HG03039 (cell line): ENCODE measurements around the gene ZMYM2.

Experiments used
- ATAC-seq: cut with Tn5 transposase; IDR thresholded peaks from one replicate; pipeline ENCODE4 v1.9.1; 2021; ENCODE audit warnings: mild to moderate bottlenecking, moderate library complexity; ENCODE audit not compliant: unreplicated experiment

Gene ZMYM2

DNA sequence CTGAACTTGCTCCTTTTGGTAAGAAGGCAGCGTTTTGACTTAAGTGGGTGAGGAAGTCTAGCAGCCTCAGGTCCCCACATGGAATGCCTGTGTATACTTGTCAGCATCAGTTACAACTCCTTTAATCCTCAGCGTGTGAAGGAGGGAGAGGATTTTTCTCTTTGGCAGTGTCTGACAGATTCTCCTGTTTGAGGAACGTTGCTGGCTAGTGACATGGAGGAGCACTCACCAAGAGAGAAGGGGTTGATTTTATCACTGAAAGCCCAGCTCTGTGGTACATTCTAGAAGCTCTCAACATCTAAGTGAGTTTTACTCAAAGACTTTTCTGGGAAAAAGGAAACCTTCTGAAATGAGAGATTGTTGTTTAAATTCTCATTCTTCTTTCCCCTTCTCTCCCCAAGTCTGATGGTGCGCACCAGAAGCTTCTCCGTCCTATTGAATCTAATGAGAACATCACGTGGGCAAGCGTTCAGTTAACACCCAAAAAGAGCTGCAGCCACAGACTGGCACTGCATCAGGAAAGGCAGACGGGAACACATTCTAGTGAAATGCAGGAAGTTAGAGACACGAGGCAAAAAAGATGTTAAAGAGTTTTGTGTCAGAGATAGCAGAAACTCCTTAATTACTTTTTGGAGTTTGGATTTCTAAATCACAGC, 144.1 kb downstream of the ZMYM2 start:
- no peak for ATAC-seq

GRCh38 chr13:20105161-20105689, 146.7 kb downstream of the ZMYM2 start:
- ATAC-seq, result no peak

- ATAC-seq, result no peak
These were observed 148.2 kb downstream of the ZMYM2 start for GRCh38 chr13:20106742-20107141.

DNA sequence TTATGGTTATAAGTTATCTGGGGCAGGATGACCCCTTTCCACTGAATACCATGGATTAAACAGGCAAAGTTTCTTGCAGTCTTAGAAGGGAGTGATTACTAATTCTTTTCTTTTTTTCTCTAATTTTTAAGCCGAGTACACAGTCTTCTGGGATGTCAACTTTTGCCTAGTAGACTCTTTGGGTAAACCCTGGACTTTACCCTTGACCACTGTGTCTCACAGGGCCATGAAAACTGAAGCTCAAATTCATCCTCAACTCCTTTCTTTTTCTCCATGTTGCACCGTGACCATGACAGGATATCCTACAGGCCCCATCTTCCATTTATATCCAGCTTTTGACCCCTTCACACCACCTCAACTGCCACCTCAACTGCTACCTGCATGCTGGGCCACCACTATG, 150.5 kb downstream of the ZMYM2 start:
- no peak for ATAC-seq

DNA sequence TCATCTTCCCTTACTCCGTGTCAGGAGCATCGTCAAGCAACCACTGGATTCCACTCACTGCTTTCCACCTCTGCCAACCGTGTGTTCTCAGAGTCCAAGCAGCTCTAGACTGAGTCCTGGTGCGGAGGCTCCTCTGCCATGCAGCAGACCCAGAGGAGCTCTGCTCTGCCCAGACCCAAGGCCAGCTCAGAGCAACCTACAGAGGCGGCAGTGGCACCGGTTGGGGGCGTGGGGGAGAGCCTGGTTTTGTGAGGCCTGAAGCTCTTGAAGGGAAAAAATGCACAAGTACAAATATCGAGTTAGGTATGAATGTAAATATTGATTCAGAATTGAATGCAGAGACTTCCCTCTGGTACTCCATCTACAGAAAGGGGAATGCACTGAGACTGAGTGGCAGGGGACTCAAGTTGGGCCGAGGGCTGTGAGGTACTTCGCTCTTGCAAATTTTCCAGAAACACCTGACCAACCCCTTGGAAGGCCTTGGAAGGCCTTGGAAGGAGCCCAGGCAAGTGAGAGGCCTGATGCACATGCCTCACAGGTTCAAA, 155.6 kb downstream of the ZMYM2 start:
- no peak for ATAC-seq

GRCh38 chr13:20116213-20116612, 157.7 kb downstream of the ZMYM2 start:
- no peak for ATAC-seq

- no peak for ATAC-seq
These were observed 160.0 kb downstream of the ZMYM2 start for GRCh38 chr13:20118268-20119140.

GRCh38 chr13:20119960-20120359, 161.4 kb downstream of the ZMYM2 start:
- ATAC-seq, result no peak

DNA sequence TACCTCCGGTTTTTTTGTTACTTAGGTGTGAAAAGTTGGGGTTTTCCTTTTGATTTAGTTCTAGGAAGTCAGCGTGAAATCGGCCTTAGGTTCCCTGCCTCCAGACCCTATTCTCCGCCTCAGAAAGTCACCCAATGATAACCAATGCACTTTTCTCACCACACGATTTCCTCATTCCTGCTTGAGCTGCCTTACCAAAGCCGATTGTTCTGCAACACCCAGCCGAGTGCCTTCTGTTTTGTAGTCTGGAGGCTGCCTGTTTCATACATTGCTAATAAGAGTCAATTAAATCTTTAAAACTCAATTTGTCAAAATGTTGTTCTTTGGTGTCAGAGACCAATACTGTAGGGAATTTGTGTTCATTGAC, 162.6 kb downstream of the ZMYM2 start:
- no peak for ATAC-seq

DNA sequence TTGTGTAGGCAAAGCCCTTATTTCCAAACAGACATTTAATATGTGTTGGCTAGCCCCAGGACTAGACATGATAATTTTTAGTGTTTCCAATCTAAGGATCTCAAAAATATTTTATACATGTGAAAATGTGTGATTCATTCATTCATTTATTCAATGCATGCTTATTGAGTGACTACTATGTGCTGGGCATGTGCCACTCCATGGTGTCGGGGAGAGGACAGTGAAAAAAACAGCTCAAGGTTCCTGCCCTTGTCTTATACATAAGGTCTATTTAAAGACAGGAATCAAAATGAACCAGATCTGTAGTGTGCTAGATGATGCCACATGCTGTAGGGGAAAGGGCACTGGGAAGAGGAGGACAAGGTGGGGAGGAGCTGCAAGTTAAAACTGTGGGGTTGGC, 165.8 kb downstream of the ZMYM2 start:
- ATAC-seq, result no peak

DNA sequence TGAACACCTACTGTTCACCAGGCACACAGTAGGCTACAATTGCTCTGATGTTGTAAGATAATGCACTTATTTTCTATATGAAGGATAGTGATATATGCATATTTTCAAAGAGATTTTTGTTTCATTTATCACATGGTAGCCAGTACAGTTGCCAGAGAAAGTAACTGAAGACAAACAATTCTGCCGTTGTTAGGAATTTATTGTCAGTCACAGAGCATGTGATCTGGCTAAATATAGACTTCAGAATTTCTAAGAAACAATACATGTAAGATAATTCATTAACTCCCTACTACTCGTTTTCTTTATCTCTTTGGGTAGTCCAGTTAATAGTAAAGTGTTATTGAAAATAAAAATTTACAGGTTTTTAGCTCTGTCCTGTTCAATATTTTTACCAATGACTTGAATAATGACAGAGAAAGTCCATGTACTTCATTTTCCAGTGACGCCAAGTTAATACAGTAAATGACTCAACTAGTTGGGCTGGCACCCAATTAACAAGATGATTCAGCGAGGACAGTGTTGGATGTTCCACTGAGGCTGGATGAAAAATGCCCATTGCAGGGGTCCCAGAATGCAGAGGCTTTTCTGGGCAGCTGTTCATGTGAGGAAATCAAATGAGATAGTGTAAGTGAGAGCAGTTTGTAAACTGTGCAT, 166.7 kb downstream of the ZMYM2 start:
- no peak for ATAC-seq

DNA sequence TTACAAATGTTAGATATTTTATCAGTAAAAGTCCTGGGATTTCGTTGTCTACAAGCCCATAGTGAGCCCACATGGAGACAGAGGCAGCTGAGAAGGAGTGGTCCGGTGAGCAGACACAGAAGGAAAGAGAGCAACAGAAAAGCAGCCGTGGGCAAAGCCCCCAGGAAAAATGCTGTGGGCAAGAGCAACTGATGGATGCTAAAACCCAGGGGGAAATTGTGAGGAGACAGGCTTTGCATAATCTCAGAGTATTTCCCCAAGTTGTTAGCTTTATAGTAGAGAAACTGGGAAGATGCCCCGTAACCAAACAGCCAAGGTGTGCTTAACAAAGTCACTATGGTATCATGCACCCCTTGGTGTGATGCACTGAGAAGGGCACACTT, 167.2 kb downstream of the ZMYM2 start:
- no peak for ATAC-seq

GRCh38 chr13:20126541-20127261, 168.2 kb downstream of the ZMYM2 start:
- no peak for ATAC-seq

DNA sequence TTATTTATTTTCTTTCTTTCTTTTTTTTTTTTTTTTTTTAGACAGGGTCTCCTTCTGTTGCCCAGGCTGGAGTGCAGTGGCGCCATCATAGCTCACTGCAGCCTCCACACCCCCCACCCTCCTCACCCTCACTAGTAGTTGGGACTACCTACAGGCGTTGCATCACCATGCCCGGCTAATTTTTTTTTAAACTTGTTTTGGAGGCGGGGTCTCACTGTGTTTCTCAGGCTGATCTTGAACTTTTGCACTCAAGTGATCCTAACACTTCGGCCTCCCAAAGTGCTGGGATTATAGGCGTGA, 168.7 kb downstream of the ZMYM2 start:
- no peak for ATAC-seq

- no peak for ATAC-seq
These were observed 169.3 kb downstream of the ZMYM2 start for GRCh38 chr13:20127562-20128458.

DNA sequence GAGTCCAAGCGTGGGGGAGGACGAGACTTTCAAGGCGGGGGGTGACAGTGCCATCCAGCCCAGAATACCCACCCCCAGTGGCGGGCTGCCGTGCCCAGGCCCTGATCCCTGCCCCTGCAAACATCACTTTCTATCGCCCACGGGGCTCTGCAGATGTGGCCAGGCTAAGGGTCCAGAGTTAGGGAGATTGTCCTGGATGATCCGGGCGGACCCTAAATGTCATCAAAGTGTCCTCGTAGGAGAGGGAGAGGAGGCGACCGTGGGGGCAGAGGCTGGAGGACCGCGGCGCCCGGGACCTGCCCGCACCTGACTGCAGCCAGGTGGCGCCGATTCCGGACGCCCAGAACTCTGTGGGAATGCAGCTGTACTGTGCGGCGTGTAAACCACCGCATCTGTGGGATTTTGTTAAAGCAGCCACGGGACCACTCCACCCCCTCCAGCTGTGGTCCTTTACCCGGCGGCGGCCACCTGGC, 170.0 kb downstream of the ZMYM2 start:
- ATAC-seq, result no peak

DNA sequence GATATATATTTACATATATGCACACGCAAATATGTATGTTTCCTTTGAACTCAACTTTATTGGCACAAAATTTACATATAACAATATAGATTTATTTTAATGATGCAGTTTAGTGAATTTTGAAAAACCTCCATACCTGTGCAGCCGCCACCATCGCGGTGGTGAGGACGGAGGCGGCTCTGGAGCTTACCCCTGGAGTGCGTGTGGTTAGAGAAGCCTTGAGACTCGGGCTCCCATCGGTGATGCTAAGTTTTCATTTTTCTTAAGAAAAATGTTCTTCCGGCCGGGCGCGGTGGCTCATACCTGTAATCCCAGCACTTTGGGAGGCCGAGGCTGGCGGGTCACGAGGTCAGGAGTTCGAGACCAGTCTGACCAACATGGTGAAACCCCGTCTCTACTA, 170.5 kb downstream of the ZMYM2 start:
- ATAC-seq, result no peak

DNA sequence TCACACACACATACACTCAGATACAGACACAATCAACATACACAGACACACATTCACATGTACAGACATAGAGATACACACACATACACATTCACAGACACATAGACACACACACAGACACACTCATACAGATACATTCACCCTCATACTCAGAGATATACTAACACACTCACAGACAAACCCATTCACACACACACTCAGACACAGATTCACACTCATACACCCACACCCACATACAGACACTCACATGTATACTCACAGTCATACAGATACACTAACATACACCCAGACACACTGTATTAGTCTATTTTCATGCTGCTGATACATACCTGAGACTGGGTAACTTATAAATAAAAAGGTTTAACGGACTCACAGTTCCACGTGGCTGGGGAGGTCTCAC, 171.5 kb downstream of the ZMYM2 start:
- no peak for ATAC-seq

DNA sequence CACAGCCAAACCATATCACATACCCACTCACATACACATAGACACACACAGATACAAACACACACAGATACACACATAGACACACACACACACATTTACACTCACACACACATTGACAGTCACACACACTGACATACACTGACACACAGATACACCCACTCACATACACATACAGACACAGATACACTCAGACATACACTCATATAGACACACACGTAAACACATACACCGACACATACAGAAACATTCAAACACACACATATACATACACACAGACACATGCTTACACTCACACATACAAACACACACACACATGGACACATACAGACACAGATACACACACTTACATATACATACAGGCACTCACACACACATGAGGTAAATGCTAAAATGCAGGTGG, 172.1 kb downstream of the ZMYM2 start:
- no peak for ATAC-seq
